ENCODE data around the gene CP. TPM values are rescaled to one million over a fixed set of nuclear protein-coding genes. Genes with fewer than 3 reads are reported as not detected.

Gene CP
- total and polyA plus RNA-seq, 2 experiments from 2014 or later: 2.8 to 3.6 TPM

- TF ChIP-seq, protein P1, sequence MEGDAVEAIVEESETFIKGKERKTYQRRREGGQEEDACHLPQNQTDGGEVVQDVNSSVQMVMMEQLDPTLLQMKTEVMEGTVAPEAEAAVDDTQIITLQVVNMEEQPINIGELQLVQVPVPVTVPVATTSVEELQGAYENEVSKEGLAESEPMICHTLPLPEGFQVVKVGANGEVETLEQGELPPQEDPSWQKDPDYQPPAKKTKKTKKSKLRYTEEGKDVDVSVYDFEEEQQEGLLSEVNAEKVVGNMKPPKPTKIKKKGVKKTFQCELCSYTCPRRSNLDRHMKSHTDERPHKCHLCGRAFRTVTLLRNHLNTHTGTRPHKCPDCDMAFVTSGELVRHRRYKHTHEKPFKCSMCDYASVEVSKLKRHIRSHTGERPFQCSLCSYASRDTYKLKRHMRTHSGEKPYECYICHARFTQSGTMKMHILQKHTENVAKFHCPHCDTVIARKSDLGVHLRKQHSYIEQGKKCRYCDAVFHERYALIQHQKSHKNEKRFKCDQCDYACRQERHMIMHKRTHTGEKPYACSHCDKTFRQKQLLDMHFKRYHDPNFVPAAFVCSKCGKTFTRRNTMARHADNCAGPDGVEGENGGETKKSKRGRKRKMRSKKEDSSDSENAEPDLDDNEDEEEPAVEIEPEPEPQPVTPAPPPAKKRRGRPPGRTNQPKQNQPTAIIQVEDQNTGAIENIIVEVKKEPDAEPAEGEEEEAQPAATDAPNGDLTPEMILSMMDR (conservative IDR thresholded peaks at IDR 0.05; ENCODE audit: low read depth in 2 of 2): no peak
Observed at GRCh38 chr3:149267565-149267964, 45.9 kb upstream of the CP start (continued).

GRCh38 chr3:149266736-149267135, 45.1 kb upstream of the CP start:
- DNase-seq (ENCODE audit: low spot score) (no peak), ATAC-seq (no peak)
- Histone ChIP-seq H3K4me3 (no peak overlapping the region), H3K36me3 (ENCODE audit: insufficient read depth) (no peaks in the 10 kb centered on the region), H3F3A (replicated peaks; ENCODE audit: low read depth) (no peaks in the 10 kb centered on the region), H3K4me2 (no peak overlapping the region), H3K79me2 (replicated peaks; ENCODE audit: insufficient read depth) (no peaks in the 10 kb centered on the region), H3K9me2 (ENCODE audit: insufficient read depth) (0 out of 2 replicates have a peak, but pooled peaks cover 3% of the 10 kb centered on the region), H3K4me1 (ENCODE audit: insufficient read depth) (0 out of 2 replicates have a peak, but pooled peaks cover 5% of the 10 kb centered on the region), H2AFZ (no peak overlapping the region), H3K27me3 (ENCODE audit: insufficient read depth) (no peaks in the 10 kb centered on the region), H3K27ac (ENCODE audit: low read depth) (no peak overlapping the region), H4K20me1 (replicated peaks; ENCODE audit: insufficient read depth) (no peaks in the 10 kb centered on the region)
- no peak overlapping the region for H3K4me3 Mint-ChIP-seq
- TF ChIP-seq EZH2phosphoT487 (IDR thresholded peaks at IDR 0.05; ENCODE audit: unreplicated experiment): no peak
- H3K4me1 Mint-ChIP-seq: peaks cover 10% of the 10 kb centered on the region; the same call in 2 of the 3 replicates
- no peak overlapping the region for H3K27ac Mint-ChIP-seq
- H3K27me3 Mint-ChIP-seq (ENCODE audit: insufficient read depth, low read depth, poor library complexity): no peaks in the 10 kb centered on the region
- H3K9me3 Mint-ChIP-seq: no peaks in the 10 kb centered on the region
- H3K36me3 Mint-ChIP-seq (ENCODE audit: low read depth): no peaks in the 10 kb centered on the region

DNA sequence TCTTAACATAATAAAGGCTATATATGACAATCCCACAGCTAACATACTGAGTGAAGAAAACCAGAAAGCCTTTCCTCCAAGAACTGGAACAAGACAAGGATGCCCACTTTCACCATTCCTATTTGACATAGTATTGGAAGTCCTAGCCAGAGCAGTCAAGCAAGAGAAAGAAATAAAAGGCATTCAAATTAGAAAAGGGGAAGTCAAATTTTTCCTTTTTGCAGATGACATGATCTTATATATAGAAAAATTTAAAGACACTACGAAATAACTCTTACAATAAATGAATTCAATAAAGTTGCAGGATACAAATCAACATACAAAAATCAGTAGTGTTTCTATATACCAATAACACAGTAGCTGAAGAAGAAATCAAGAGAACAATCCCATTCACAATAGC, 42.2 kb upstream of the CP start:
- no peaks in the 10 kb centered on the region; the same call in 2 of the 3 replicates for H3K9me3 Mint-ChIP-seq
- H3K27me3 Mint-ChIP-seq (ENCODE audit: insufficient read depth, low read depth, poor library complexity): peaks cover 2% of the 10 kb centered on the region
- TF ChIP-seq STAT1 (IDR thresholded peaks at IDR 0.05; ENCODE audit: unreplicated experiment) (no peak), ZNF114 (CRISPR knock-in tag; IDR thresholded peaks at IDR 0.05) (no peak), POLR2AphosphoS5 (IDR thresholded peaks at IDR 0.05; ENCODE audit: low read depth) (no peak), EZH2phosphoT487 (IDR thresholded peaks at IDR 0.05; ENCODE audit: unreplicated experiment) (no peak), CREB1 (CRISPR knock-in tag; IDR thresholded peaks at IDR 0.05; ENCODE audit: low read depth) (no peak), NANOG (IDR thresholded peaks at IDR 0.05; ENCODE audit: borderline replicate concordance) (no peak), ETS1 (IDR thresholded peaks at IDR 0.05) (no peak), ZNF331 (CRISPR knock-in tag; IDR thresholded peaks at IDR 0.05; ENCODE audit: low read depth) (no peak), JUNB (IDR thresholded peaks at IDR 0.05; ENCODE audit: unreplicated experiment) (no peak), EZH2 (IDR thresholded peaks at IDR 0.05; ENCODE audit: low read depth, unreplicated experiment) (no peak)
- TF ChIP-seq, protein P2, sequence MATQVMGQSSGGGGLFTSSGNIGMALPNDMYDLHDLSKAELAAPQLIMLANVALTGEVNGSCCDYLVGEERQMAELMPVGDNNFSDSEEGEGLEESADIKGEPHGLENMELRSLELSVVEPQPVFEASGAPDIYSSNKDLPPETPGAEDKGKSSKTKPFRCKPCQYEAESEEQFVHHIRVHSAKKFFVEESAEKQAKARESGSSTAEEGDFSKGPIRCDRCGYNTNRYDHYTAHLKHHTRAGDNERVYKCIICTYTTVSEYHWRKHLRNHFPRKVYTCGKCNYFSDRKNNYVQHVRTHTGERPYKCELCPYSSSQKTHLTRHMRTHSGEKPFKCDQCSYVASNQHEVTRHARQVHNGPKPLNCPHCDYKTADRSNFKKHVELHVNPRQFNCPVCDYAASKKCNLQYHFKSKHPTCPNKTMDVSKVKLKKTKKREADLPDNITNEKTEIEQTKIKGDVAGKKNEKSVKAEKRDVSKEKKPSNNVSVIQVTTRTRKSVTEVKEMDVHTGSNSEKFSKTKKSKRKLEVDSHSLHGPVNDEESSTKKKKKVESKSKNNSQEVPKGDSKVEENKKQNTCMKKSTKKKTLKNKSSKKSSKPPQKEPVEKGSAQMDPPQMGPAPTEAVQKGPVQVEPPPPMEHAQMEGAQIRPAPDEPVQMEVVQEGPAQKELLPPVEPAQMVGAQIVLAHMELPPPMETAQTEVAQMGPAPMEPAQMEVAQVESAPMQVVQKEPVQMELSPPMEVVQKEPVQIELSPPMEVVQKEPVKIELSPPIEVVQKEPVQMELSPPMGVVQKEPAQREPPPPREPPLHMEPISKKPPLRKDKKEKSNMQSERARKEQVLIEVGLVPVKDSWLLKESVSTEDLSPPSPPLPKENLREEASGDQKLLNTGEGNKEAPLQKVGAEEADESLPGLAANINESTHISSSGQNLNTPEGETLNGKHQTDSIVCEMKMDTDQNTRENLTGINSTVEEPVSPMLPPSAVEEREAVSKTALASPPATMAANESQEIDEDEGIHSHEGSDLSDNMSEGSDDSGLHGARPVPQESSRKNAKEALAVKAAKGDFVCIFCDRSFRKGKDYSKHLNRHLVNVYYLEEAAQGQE (IDR thresholded peaks at IDR 0.05; ENCODE audit: unreplicated experiment): no peak
- TF ChIP-seq, protein P1 (conservative IDR thresholded peaks at IDR 0.05; ENCODE audit: low read depth in 2 of 2): no peak

More for the DNA sequence above, 42.2 kb upstream of the CP start:
- Histone ChIP-seq H3K4me2 (no peak overlapping the region), H3K36me3 (ENCODE audit: insufficient read depth) (no peaks in the 10 kb centered on the region), H3K9me2 (ENCODE audit: insufficient read depth) (0 out of 2 replicates have a peak, but pooled peaks cover 3% of the 10 kb centered on the region), H3K79me2 (replicated peaks; ENCODE audit: insufficient read depth) (no peaks in the 10 kb centered on the region), H2AFZ (no peak overlapping the region), H3K4me3 (no peak overlapping the region), H4K20me1 (replicated peaks; ENCODE audit: insufficient read depth) (no peaks in the 10 kb centered on the region), H3K27me3 (ENCODE audit: insufficient read depth) (no peaks in the 10 kb centered on the region), H3K27ac (ENCODE audit: low read depth) (no peak overlapping the region), H3F3A (replicated peaks; ENCODE audit: low read depth) (no peaks in the 10 kb centered on the region), H3K4me1 (ENCODE audit: insufficient read depth) (no peaks in the 10 kb centered on the region)
- ATAC-seq: no peak
- no peaks in the 10 kb centered on the region; the same call in 2 of the 3 replicates for H3K36me3 Mint-ChIP-seq (ENCODE audit: low read depth)
- peaks cover 2% of the 10 kb centered on the region; the same call in 1 of the 3 replicates for H3K4me1 Mint-ChIP-seq
- no peak overlapping the region for H3K27ac Mint-ChIP-seq
- DNase-seq (ENCODE audit: low spot score): no peak
- no peak overlapping the region for H3K4me3 Mint-ChIP-seq
